ENCODE results near the gene S1PR2. TPM values are rescaled to one million over a fixed set of nuclear protein-coding genes. Genes with fewer than 3 reads are reported as not detected.
"Not testable (repeated sequence)": the region's sequence is repeated elsewhere in the genome, so short reads cannot be mapped to it uniquely, and the experiment has no call there.

S1PR2 gene
- total RNA-seq, 1 donor from 2014 or later: 2.5 TPM

DNA sequence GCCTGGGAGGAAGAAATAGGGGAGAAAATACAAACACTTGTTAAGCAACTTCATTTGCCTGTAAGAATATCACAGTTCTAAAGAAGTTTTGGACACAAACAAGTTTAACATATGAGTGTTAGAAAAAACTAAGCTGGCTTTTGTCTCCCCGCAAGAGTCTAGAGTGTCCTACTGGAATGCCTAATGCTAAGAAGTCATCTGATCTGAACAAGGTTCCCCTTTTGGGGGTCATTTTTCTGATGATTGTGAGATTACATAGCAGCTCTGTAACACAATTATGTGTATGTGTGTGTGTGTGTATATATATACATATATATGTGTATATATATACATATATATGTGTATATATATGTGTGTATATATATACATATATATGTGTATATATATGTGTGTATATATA, 49.1 kb downstream of the S1PR2 start:
- no peak overlapping the region for H3K4me3 ChIP-seq (ENCODE audit: low read depth, low read length)
- no peak for DNase-seq (ENCODE audit: low read depth)
- TF ChIP-seq, protein P1, sequence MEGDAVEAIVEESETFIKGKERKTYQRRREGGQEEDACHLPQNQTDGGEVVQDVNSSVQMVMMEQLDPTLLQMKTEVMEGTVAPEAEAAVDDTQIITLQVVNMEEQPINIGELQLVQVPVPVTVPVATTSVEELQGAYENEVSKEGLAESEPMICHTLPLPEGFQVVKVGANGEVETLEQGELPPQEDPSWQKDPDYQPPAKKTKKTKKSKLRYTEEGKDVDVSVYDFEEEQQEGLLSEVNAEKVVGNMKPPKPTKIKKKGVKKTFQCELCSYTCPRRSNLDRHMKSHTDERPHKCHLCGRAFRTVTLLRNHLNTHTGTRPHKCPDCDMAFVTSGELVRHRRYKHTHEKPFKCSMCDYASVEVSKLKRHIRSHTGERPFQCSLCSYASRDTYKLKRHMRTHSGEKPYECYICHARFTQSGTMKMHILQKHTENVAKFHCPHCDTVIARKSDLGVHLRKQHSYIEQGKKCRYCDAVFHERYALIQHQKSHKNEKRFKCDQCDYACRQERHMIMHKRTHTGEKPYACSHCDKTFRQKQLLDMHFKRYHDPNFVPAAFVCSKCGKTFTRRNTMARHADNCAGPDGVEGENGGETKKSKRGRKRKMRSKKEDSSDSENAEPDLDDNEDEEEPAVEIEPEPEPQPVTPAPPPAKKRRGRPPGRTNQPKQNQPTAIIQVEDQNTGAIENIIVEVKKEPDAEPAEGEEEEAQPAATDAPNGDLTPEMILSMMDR (conservative IDR thresholded peaks at IDR 0.05; ENCODE audit: low read depth, low read length): no peak

DNA sequence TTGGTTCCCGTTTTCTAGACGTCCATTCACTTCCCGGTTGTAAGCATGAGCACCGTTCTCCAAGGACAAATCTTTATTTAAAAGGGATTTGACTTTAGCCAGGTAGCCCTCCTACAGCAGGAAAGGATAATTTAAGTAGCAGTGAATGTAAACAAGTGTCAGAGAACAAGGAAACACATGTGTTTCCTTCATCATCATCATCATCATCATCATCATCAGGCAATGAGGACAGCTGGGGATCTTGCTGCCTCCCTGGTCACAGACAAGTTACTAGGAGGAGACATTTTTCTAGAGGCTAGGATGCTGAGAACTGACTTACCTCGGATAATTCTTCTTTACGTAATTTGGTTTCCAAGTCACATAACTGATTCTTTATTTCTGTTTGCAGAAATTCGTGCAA, 50.7 kb downstream of the S1PR2 start:
- DNase-seq (ENCODE audit: low read depth): no peak
- no peak overlapping the region for H3K4me3 ChIP-seq (ENCODE audit: low read depth, low read length)
- TF ChIP-seq, protein P1 (conservative IDR thresholded peaks at IDR 0.05; ENCODE audit: low read depth, low read length): no peak

DNA sequence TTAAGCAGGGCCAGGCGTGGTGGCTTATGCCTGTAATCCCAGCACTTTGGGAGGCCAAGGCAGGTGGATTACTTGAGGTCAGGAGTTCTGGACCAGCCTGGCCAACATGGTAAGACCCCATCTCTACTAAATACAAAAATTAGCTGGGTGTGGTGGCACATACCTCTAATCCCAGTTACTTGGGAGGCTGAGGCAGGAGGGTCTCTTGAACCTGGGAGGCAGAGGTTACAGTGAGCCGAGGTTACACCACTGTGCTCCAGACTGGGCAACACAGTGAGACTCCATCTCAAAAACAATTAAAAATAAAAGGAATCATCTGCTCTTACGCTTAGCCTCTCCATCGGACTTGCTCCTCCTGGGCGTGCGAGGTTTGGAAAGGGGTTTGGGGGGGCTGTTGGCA, 51.1 kb downstream of the S1PR2 start:
- not testable (repeated sequence) for H3K4me3 ChIP-seq (ENCODE audit: low read depth, low read length); DNase-seq (ENCODE audit: low read depth)

DNA sequence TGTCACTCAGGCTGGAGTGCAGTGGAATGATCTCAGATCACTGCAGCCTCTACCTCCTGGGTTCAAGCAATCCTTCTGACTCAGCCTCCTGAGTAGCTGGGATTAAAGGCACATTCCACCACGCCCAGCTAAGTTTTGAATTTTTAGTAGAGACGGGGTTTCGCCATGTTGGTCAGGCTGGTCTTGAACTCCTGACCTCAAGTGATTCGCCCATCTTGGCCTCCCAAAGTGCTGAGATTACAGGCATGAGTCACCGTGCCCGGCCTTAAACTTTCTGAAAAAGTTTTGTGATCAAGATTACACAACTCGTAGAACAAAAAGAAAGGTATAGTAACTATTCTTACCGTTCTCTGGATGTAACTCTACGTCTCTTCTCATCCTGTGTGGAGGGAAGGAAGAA, 57.6 kb downstream of the S1PR2 start:
- H3K4me3 ChIP-seq (ENCODE audit: low read depth, low read length): no peak overlapping the region
- TF ChIP-seq, protein P1 (conservative IDR thresholded peaks at IDR 0.05; ENCODE audit: low read depth, low read length): no peak
- DNase-seq (ENCODE audit: low read depth): no peak

Other genes with a start within 250 kb of the S1PR2 start
- 0.06 TPM in 1 of 2 replicates, not detected in the other for gene COL5A3, start 220.8 kb downstream of the S1PR2 start, total RNA-seq
- not detected in 2 replicates for gene RDH8, start 217.8 kb downstream of the S1PR2 start, total RNA-seq
- 10.3 and 28.7 TPM in 2 replicates for gene SHFL, start 145.0 kb downstream of the S1PR2 start, total RNA-seq
- 0.22 and 0.23 TPM in 2 replicates for gene ANGPTL6, start 128.7 kb downstream of the S1PR2 start, total RNA-seq
- gene PPAN, start 125.0 kb downstream of the S1PR2 start, total RNA-seq: 38.1 and 59.6 TPM in 2 replicates
- gene P2RY11, start 119.6 kb downstream of the S1PR2 start, total RNA-seq: 2.0 and 4.5 TPM in 2 replicates
- gene EIF3G, start 111.4 kb downstream of the S1PR2 start, total RNA-seq: 229 and 283 TPM in 2 replicates
- 154 and 198 TPM in 2 replicates for gene DNMT1, start 36.4 kb downstream of the S1PR2 start, total RNA-seq
- gene MRPL4, start 20.9 kb upstream of the S1PR2 start, total RNA-seq: 104 and 156 TPM in 2 replicates
- gene ICAM1, start 39.8 kb upstream of the S1PR2 start, total RNA-seq: 17.1 and 36.3 TPM in 2 replicates
- not detected in 2 replicates for gene ICAM4, start 55.6 kb upstream of the S1PR2 start, total RNA-seq
- 0.14 TPM in 1 of 2 replicates, not detected in the other for gene ICAM5, start 58.6 kb upstream of the S1PR2 start, total RNA-seq
- gene ZGLP1, start 78.5 kb upstream of the S1PR2 start, total RNA-seq: 0.35 and 2.4 TPM in 2 replicates
- gene FDX2, start 84.7 kb upstream of the S1PR2 start, total RNA-seq: 48.2 and 57.6 TPM in 2 replicates
- 29.5 and 34.1 TPM in 2 replicates for gene RAVER1, start 102.2 kb upstream of the S1PR2 start, total RNA-seq
- 3.4 and 3.8 TPM in 2 replicates for gene ICAM3, start 108.3 kb upstream of the S1PR2 start, total RNA-seq
- 95.4 and 103 TPM in 2 replicates for gene TYK2, start 149.2 kb upstream of the S1PR2 start, total RNA-seq
- 155 and 262 TPM in 2 replicates for gene CDC37, start 172.2 kb upstream of the S1PR2 start, total RNA-seq
- 0.40 and 2.0 TPM in 2 replicates for gene PDE4A, start 189.2 kb upstream of the S1PR2 start, total RNA-seq